Activated CD8-positive, alpha-beta memory T cell treated with anti-CD3 and anti-CD28 coated beads for 24 hours (primary cell): ENCODE results near the gene PDZD4.
A peak's percentile ranks its signal among the peaks of the same experiment; 100 is the strongest.

Source experiments
- DNase-seq: peaks from one replicate; pipeline ENCODE4 v3.0.0-alpha.2; 2020

Gene PDZD4

GRCh38 chrX:153829799-153830639 lies at the start of gene PDZD4:
Gene PDZD4, minus strand, starts transcription at chrX:153830544. Its CDS starts 246 bp downstream, at chrX:153830298.
- no peak for DNase-seq

DNA sequence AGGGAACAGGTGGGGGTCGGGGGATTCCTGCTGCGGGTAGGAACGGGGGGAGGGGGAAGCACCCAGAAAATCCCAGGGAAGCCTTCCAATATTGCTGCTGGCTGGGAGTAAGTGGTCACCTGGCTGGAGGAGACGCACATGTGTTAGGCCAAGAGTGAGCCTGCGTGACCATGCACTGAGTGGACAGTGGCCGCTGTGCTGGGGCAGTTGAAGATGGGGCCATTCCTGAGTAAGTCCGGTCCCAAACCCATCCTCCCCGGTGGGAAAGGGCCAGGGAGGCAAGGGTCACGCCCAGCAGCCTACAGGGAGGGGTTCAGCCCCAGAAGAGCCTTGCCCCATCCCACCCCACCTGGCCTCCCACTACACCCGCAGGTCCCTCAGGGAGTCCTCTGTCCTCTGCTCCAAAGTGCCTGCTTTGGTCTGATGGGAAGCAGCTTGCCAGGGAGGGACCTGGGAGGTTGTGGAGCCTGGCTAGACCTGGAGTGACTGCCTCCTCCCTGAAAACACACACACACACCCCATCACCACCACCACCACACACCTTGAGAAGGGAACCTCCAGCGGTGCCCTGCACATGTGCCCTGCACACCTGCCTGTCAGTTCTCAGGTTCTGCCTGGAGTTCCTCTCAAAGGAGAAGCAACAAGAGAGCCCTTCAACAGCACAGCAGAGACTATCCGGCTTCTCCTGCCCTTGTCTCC lies 49.5 kb upstream of the PDZD4 start:
- DNase-seq = no peak

DNA sequence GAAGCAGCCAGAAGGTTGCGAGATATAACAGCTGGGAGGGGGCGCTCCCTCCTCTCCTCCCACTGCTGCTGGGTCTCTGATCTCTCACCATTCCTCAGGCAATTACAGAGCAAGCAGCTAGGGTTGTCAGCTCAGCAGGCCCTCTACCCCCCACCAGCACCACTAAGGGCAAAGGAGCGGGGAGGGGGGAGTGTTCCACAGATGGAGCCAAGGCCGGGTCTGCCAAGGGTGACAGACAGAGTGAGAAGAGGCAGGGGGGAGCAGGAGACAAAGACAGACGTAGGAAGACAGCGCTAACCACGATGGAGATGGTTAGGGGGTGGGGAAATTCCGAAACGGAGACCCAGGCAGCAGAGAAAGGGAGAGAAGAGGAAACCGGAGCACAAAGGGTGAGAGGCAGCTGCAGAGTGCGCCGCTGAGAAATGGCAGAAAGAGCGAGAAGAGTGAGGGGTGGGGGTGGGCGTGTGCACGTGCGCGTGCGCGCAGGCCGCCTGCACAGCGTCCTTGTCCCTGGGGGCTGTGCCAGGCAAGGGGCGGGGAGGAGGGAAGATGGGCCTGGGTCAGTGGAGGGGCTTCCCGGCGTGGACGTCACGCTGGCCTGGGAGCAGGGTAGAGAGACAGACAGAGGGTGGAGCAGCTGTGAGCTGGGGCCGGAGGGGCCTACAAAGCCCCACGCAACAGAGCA lies 48.8 kb upstream of the PDZD4 start:
- no peak for DNase-seq

GRCh38 chrX:153878345-153878744 lies 48.0 kb upstream of the PDZD4 start:
- DNase-seq = no peak

DNA sequence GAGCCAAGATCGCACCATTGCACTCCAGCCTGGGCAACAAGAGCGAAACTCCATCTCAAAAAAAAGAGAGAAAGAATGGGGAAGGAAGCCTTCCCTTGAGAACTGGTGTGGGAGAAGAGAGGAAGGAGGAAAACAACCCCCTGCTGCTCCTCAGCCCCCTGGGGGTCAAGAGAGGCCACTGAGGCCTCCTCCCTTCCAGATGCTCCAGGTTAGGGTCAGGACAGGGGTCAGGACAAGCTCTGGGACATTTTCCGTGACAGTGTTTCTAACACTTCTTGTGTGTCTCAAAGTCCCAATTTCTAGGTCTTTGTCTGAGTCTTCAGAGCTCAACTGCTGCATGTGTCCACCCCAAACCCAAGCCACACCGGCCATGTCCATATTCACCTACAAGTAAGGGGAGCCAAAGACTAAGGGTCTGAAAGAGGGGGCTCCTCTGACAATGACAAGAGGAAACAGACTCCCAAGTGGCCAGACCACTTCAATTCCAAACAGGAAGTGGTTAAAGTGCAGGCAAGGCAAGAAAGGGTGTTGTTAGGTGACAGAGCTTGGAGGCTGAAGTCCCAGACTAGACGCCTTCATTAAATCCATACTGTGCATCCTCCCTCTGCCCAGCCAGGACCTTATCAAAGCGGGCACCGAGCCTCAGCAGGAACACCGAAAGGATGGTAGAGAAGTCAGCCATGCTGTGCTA lies 47.4 kb upstream of the PDZD4 start:
- DNase-seq = no peak

DNA sequence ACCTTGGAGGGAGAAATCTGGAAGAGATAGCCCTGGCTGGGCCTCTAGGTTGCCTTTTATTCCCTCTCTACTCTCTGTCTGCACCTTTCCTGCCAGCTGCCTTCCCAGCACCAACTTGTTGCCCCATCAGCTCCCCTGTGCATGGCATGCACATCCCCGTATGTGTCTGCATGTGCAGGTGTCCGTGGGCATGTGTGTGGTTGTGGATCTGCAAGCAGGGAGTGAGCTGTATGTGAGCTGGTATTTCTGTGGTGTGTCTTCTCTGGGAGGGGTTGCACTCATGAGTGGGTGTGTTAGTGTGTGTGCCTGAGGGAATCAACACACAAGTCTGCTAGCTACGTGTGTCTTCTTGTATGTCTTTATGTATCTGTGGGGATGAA lies 45.8 kb upstream of the PDZD4 start:
- DNase-seq = no peak

DNA sequence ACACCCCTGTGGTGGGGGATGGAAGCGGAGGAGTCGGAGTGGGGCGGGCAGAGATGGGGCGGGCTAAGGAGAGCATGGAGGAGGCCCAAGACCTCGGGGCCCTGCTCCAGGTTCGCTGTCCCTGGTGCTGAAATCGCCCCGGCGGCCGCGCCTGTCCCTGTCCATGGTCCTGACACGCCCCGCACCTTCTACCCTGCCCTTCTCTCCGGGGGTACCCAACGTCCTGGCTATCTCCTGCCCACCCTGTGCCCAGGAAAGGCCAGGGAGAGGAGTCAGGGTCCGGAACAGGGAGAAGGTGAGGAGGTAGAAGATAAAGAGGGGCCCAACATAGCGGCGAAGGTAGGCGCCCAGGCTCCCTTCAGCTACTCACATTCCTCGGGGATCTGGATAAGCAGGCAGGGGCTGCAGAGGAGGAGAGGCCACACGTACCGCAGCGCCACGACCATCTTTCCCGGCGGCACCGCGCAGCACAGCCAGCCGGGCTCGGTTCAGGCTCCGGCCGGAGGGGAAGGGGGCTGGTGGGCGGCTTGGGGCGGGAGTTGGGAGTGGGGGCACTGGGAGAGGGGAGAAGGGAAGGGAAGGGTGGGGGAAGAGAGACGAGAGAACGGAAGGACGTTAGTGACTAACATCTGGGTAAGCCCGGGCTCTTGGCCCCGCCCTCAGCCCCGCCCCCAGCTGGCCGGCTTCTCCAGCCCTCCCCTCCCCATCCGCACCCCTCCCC lies 45.2 kb upstream of the PDZD4 start:
- peak; percentile 88 for DNase-seq

GRCh38 chrX:153874366-153875125 lies 44.2 kb upstream of the PDZD4 start:
- no peak for DNase-seq

GRCh38 chrX:153874085-153874365 lies 43.7 kb upstream of the PDZD4 start:
- no peak for DNase-seq

GRCh38 chrX:153873282-153874084 lies 43.1 kb upstream of the PDZD4 start:
- DNase-seq = no peak

GRCh38 chrX:153871946-153872878 lies 41.9 kb upstream of the PDZD4 start:
- no peak for DNase-seq

DNA sequence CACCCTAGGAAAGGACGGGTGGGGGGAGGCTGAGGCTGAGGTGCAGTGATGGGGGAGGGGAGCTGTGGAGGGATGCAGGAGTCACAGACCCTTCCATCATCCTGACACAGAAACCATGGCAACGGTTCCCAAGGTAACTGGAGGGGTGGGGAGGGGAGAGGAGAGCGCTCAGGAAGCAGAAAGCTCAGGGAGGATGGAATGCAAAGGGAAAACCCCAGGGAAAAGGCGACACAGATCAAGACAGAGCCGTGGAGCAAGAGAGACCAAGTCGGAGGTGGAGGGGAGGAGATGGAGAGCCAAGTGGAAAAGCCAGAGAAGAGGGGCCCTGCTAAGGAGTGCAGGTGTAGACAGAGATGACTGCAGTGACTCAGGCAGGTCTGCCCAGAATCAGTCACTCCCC lies 41.1 kb upstream of the PDZD4 start:
- DNase-seq = no peak

DNA sequence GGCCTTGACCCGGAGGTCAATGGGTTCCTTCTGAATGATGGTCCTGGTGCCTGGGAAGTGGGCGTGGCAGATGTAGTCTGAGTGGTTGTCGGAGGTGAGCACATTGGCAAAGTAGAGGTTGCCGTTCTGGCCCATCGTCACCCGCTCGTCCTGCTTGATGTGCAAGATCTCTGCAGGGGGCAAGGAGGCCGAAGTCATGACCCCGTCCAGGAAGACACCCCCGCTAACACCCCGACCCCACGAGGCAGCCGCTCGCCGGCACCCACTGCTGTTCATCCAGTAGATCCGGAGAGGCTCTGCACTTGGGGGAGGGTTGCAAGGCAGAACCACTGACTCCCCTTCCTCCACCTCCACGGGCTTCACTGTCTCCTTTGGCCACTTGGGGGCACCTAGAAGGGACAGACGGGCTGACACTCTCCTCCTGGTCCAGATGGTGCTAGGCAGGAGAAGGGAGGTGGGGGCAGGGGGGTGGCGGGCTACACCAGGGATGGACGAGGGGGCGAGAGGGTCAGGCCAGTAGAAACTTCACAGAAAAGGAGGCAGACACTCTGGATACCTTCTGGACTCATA lies 40.5 kb upstream of the PDZD4 start:
- no peak for DNase-seq

DNA sequence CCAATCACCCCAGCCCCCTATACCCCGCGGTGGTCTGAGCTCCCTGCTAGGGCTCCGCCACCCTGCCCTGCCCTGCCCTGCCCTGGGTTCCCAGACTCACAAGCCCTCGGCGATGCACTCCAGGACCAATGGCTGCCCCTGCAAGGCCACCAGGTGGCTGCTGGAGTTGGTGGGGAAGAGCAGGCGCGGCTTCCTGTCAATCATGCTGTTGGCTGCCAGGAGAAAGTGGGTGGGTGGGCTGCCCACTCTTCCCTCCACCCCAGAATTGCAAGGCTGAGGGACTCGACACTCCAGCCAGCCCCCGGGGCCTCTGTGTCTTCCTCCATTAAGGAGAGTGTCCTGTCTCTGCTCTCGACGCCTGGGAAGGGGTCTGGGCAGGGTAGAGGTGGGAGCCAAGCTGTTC lies 39.9 kb upstream of the PDZD4 start:
- DNase-seq = no peak

GRCh38 chrX:153869473-153870287 lies 39.3 kb upstream of the PDZD4 start:
- no peak for DNase-seq

DNA sequence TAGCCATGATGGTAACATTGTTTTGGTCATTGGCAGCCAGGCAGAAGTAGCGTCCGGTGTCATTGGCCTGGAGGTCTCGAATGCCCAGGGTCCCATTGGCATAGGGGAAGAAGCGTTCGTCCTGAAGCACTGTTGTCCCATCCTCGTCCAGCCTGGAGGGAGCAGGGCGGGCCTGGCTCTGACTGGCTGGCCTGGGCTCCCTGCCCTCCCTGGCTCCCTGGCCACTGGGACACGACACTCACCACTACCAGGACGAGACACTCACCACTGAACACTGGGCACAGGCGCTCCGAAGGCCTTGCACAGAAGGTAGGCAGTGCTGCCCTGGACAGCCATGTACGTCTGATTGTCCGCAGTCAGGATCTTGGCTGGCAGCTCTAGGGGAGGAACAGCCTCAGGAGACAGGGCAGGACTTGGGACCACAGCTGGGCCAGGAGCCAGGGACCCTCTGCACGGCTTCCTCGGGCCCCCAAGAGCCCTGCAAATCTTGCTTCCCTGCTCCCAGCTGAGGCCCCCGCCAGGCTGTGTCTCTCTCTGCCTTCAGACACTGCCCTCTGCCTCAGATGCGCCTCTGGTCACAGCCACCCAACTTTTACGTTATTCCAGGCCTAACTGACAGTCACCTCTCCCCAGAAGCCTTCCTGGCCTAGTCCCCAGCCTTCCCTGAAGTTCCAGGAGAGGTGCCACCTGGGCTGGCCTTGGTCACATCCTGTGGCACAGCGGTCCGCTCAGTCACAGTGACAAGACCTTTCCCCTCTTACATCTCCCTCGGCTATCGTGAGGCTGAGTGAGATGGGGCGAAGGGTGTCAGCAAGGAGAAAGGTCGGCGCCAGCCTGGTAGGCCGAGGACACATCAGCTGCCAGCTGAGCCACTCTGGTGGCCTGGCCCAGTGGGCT lies 38.5 kb upstream of the PDZD4 start:
- DNase-seq = no peak

- no peak for DNase-seq
These were observed 37.3 kb upstream of the PDZD4 start for GRCh38 chrX:153867671-153868070.

DNA sequence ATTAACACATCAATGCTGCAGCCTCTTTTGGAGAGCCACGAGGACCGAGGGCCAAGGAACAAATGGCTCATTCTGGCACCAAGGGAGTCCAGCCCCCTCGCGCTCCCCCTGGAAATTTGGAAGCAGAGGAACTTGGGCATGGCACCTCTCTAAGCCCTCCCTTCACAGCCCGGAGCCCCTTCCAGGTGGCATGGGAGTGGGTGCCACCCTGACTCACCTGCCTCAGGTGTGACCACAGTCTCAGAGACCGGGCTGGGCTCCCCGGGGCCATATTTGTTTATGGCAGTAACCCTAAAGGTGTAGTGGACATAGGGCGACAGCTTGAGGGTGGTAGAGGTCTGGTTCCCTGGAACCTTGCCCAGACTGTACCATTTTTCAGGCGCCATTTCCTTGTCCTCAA lies 36.8 kb upstream of the PDZD4 start:
- DNase-seq = no peak
